GM12864 (cell line): Measurements from ENCODE around the gene BCL11A.

Experiments
- DNase-seq: peaks from one replicate; pipeline ENCODE4 v3.0.0-alpha.2; 2011; ENCODE audit warnings: low read depth
- H3K4me3 ChIP-seq: 2 replicates; pipeline ENCODE4 v1.5.1; 2011; ENCODE audit warnings: mild to moderate bottlenecking, low read depth, low read length, control low read depth
- CTCF ChIP-seq: IDR thresholded peaks from 2 replicates; pipeline ENCODE4 v1.5.1; 2011; ENCODE audit warnings: low read depth, mild to moderate bottlenecking, moderate library complexity, low read length, control low read depth, inconsistent platforms; ENCODE audit errors: missing control alignments

Gene BCL11A

GRCh38 chr2:60560734-60561644 lies 7.5 kb upstream of the BCL11A start:
- DNase-seq = no peak
- no peak overlapping the region for H3K4me3 ChIP-seq
- TF ChIP-seq CTCF = peak; percentile 64

DNA sequence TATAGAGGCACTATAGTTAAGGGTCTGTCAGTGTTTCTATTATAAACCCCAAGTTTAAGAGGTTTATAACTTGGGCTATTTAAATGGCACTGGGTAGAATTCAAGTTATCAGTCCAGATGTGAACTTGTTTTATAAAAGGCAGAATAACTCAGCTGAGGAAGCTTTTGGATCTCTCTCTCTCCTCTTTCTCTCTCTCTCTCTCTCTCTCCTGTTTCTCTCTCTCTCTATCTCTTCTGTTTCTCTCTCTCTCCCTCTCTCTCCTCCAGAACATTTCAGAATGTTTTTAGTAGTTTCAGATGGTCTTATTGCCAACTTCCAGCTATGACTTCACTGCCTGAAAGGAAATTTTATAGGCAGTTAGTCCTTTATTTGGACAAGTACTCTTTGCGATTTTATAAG lies 6.4 kb upstream of the BCL11A start:
- DNase-seq = no peak
- TF ChIP-seq CTCF = no peak
- H3K4me3 ChIP-seq = no peak overlapping the region

DNA sequence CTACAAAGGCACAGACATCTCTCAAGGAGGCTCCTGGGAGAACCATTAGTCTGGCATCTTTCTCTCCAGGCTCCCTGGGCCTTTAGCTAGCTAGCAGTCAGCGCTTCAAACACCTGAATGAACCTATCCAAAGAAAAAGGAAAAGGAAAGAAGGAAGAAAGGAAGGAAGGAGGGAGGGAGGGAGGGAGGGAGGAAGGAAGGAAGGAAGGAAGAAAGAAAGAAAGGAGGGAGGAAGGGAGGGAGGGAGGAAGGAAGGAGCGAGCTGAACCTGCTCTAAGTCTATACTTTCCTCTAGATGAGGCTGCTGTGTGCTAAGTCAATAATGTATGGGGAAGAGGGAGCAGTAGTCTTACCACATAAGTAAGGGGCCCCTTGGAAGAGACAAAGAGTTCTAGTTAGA lies 5.1 kb upstream of the BCL11A start:
- no peak for TF ChIP-seq CTCF
- H3K4me3 ChIP-seq = no peak overlapping the region

DNA sequence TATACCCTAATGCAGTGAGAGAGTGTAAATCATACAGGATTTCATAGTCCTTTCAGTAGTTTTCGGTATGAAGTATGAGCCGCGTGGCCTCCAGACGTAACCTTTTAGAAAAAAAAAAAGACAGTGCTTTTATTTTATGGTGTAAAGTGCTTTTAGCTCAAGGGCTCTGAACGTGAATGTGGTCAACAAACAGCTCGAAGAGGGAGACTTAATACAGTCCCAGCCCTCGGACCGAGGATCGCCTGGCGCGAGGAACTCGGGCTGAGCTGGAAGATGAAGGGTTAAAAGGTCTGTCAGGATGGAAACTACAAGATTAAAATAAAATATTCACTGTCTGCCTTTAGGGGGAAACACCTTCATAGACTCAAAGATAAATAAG lies 4.0 kb upstream of the BCL11A start:
- no peak for DNase-seq
- no peak for TF ChIP-seq CTCF
- peak overlapping the region; percentile 92 for H3K4me3 ChIP-seq

More for the DNA sequence above, 5.1 kb upstream of the BCL11A start:
- DNase-seq = no peak

DNA sequence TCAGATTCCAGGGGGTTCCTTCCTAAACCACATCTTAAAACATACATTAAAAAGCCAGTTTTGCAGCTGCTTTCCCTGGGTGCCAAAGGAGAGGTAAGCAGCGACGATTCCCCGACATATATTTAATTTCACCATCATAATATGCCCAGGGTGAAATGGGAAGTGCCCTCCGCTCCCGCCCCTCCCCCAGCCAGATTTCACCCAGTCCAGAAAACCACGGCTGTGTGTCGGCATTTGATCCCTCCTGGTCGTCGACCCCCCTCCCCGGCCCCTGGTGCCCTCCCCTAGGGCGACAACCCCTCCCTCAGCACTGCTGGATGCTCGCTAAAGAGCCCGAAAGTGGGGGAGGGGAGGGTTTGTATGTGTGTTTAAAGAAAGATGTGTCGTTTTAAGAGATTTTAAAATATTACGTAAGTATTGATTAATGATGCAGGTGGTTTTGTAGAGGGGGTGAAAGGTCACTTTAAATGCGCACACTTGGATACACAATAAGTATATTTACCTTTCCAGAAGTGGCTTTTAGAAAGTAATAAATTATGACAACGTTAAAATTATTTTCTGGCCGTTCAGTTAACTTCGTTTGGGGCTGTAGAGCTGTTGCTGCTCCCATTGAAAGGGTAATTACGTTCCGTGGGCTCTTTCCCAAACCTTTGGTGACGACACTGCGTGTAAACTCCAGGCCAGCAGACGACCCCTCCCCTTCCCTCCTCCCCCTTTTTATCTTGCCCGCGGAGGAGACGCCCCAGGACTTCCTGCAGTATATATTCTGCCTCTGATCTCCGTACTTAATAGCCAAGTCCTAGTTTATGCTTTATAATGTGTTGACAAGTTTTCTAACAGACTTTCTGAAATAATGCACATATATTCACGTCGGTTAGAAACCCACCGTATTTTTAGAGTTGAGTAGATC lies 3.4 kb upstream of the BCL11A start:
- TF ChIP-seq CTCF = no peak
- peak overlapping the region; percentile 92 for H3K4me3 ChIP-seq
- DNase-seq = no peak

DNA sequence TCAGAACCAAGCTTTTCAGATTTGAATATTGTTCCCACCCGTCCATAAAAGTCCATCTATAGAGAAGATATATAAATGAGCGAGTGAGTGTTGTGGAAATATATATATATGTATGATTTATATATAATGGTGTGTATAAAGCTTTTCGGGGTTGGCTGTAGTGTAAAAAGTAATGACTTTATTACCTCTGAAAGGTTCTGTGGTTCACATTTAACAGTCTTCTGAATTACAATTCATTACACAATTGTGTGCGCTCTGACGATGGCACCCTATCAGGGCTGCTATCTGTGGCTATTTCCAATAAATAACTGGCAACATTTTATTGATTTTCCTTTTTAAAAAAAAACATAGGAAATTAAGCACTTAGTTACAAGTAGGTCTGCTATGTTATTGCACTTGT lies 2.7 kb upstream of the BCL11A start:
- no peak for TF ChIP-seq CTCF
- no peak for DNase-seq
- H3K4me3 ChIP-seq = peak overlapping the region; percentile 92; the same call in 1 of the 2 replicates
